CD8-positive, alpha-beta memory T cell (primary cell): Measurements from ENCODE around the gene PHACTR3. TPM values are rescaled to one million over a fixed set of nuclear protein-coding genes. Genes with fewer than 3 reads are reported as not detected.
"Not testable (repeated sequence)": the region's sequence is repeated elsewhere in the genome, so short reads cannot be mapped to it uniquely, and the experiment has no call there.

Source experiments
- CTCF ChIA-PET: fragments of 350-600 bp; sonication (Branson Sonifier 250); formaldehyde crosslinking; loops from one replicate; lab custom pipeline; 2021; ENCODE audit warnings: antibody characterized with exemption; lab: Charles Lee
- POLR2A ChIA-PET: fragments of 350-600 bp; sonication (Branson Sonifier 250); formaldehyde crosslinking; loops from one replicate; lab custom pipeline; 2021; ENCODE audit warnings: antibody characterized with exemption; lab: Charles Lee
- DNase-seq, 5 donors: peaks; one replicate each; pipeline versions ENCODE4 v3.0.0 to v3.0.0-alpha.2; 2020 to 2022; ENCODE audit warnings: mixed read lengths in 1 of 5
- H3K27ac ChIP-seq: one replicate; pipeline ENCODE4 v1.7.0; 2013; ENCODE audit warnings: low read depth, mild to moderate bottlenecking, low read length, moderate library complexity
- H3K27me3 ChIP-seq: 2 replicates; pipeline ENCODE4 v1.7.0; 2013; ENCODE audit warnings: low read length, mild to moderate bottlenecking; ENCODE audit not compliant: insufficient read depth, poor library complexity, severe bottlenecking
- H3K36me3 ChIP-seq: 2 replicates; pipeline ENCODE4 v1.7.0; 2013; ENCODE audit warnings: mild to moderate bottlenecking, low read length, moderate library complexity; ENCODE audit not compliant: insufficient read depth
- H3K4me1 ChIP-seq: 2 replicates; pipeline ENCODE4 v1.7.0; 2013; ENCODE audit warnings: mild to moderate bottlenecking, low read length, moderate library complexity; ENCODE audit not compliant: insufficient read depth
- H3K4me3 ChIP-seq: 2 replicates; pipeline ENCODE4 v1.7.0; 2013; ENCODE audit warnings: mild to moderate bottlenecking, low read length
- H3K9me3 ChIP-seq: 2 replicates; pipeline ENCODE4 v1.7.0; 2013; ENCODE audit warnings: mild to moderate bottlenecking, low read length
- H3K27ac Mint-ChIP-seq, 8 donors: one replicate each; pipeline ENCODE4 v1.8.0; 2020 to 2021; ENCODE audit warnings: mixed read lengths in 8 of 8, mild to moderate bottlenecking in 6 of 8, inconsistent platforms in 3 of 8, moderate library complexity in 3 of 8
- H3K27me3 Mint-ChIP-seq, 2 donors: one replicate each; pipeline ENCODE4 v1.8.0; 2020 to 2021; ENCODE audit warnings: mixed read lengths in 2 of 2, mild to moderate bottlenecking in 1 of 2, moderate library complexity in 1 of 2
- H3K36me3 Mint-ChIP-seq, 3 donors: one replicate each; pipeline ENCODE4 v1.8.0; 2020 to 2021; ENCODE audit warnings: mixed read lengths in 3 of 3, inconsistent platforms in 1 of 3, mild to moderate bottlenecking in 1 of 3
- H3K4me1 Mint-ChIP-seq, 3 donors: one replicate each; pipeline ENCODE4 v1.8.0; 2020 to 2021; ENCODE audit warnings: mixed read lengths in 3 of 3, inconsistent platforms in 1 of 3, mild to moderate bottlenecking in 1 of 3
- H3K4me3 Mint-ChIP-seq, 7 donors: one replicate each; pipeline ENCODE4 v1.8.0; 2020 to 2021; ENCODE audit warnings: mixed read lengths in 7 of 7, mild to moderate bottlenecking in 6 of 7, moderate library complexity in 4 of 7, inconsistent platforms in 2 of 7
- H3K9me3 Mint-ChIP-seq, 5 donors: one replicate each; pipeline ENCODE4 v1.8.0; 2020 to 2022; ENCODE audit warnings: mixed read lengths in 5 of 5, mild to moderate bottlenecking in 3 of 5, moderate library complexity in 2 of 5, inconsistent platforms in 1 of 5
- polyA plus RNA-seq: library from polyadenylated mRNA; unstranded; fragments of 300-500 nt; fragmentation: Illumina TruSeq; gene quantifications from one replicate; pipeline ENCODE4 v1.2.3, GENCODE V29; 2021
- total RNA-seq, 2 experiments: library from RNA; stranded (reverse); gene quantifications; one replicate each; pipeline ENCODE4 v1.2.3, GENCODE V29; 2021

The PHACTR3 gene
- total and polyA plus RNA-seq, 3 experiments from 2014 or later = not detected

- ChIA-PET CTCF (no interaction called here), POLR2A (no interaction called here)
- Histone ChIP-seq H3K4me1 (no peaks in the 10 kb centered on the region), H3K36me3 (no peaks in the 10 kb centered on the region), H3K27me3 (no peaks in the 10 kb centered on the region), H3K4me3 (no peak overlapping the region), H3K9me3 (no peaks in the 10 kb centered on the region), H3K27ac (no peak overlapping the region)
- Mint-ChIP-seq H3K27ac (no peak overlapping the region), H3K4me3 (no peak overlapping the region), H3K36me3 (peaks cover 0 to 24% (median 14%) of the 10 kb centered on the region in 3 donors), H3K4me1 (no peaks in the 10 kb centered on the region), H3K27me3 (peaks cover 0 to 2% of the 10 kb centered on the region in 2 donors), H3K9me3 (no peaks in the 10 kb centered on the region)
- DNase-seq = no peak
These were observed 275.9 kb downstream of the PHACTR3 start for GRCh38 chr20:59880198-59880597.

- Histone ChIP-seq H3K27me3 (no peaks in the 10 kb centered on the region), H3K27ac (no peak overlapping the region), H3K4me3 (no peak overlapping the region), H3K36me3 (no peaks in the 10 kb centered on the region), H3K4me1 (no peaks in the 10 kb centered on the region), H3K9me3 (no peaks in the 10 kb centered on the region)
- Mint-ChIP-seq H3K4me1 (no peaks in the 10 kb centered on the region), H3K27me3 (peaks cover 0 to 2% of the 10 kb centered on the region in 2 donors), H3K4me3 (no peak overlapping the region), H3K9me3 (peaks cover 0 to 3% (median 0%) of the 10 kb centered on the region in 5 donors), H3K27ac (no peak overlapping the region), H3K36me3 (peaks cover 5 to 15% (median 10%) of the 10 kb centered on the region in 3 donors)
- DNase-seq = no peak
- CTCF ChIA-PET = no interaction called here
- POLR2A ChIA-PET = no interaction called here
These were observed 280.2 kb downstream of the PHACTR3 start for GRCh38 chr20:59884494-59884893.

GRCh38 chr20:59888050-59888449, 283.7 kb downstream of the PHACTR3 start:
- Mint-ChIP-seq H3K27me3 (no peaks in the 10 kb centered on the region), H3K9me3 (peaks cover 0 to 3% (median 0%) of the 10 kb centered on the region in 5 donors), H3K4me3 (no peak overlapping the region), H3K27ac (no peak overlapping the region), H3K36me3 (peaks cover 5 to 21% (median 7%) of the 10 kb centered on the region in 3 donors), H3K4me1 (no peaks in the 10 kb centered on the region)
- H3K27me3 ChIP-seq = no peaks in the 10 kb centered on the region
- no peaks in the 10 kb centered on the region for H3K4me1 ChIP-seq
- H3K36me3 ChIP-seq = no peaks in the 10 kb centered on the region
- H3K27ac ChIP-seq = no peak overlapping the region
- ChIA-PET CTCF (no interaction called here), POLR2A (no interaction called here)
- no peak overlapping the region for H3K4me3 ChIP-seq
- no peaks in the 10 kb centered on the region for H3K9me3 ChIP-seq
- DNase-seq = no peak

GRCh38 chr20:59890035-59890434, 285.7 kb downstream of the PHACTR3 start:
- H3K36me3 ChIP-seq, H3K27ac Mint-ChIP-seq, H3K9me3 Mint-ChIP-seq, H3K4me3 Mint-ChIP-seq, POLR2A ChIA-PET, CTCF ChIA-PET, H3K27ac ChIP-seq, H3K27me3 ChIP-seq, H3K27me3 Mint-ChIP-seq, H3K4me3 ChIP-seq, H3K4me1 ChIP-seq, H3K9me3 ChIP-seq, H3K4me1 Mint-ChIP-seq, DNase-seq: not testable (repeated sequence)
- H3K36me3 Mint-ChIP-seq = peaks cover 3 to 21% (median 6%) of the 10 kb centered on the region in 3 donors

- H3K4me1 ChIP-seq = no peaks in the 10 kb centered on the region
- no peak overlapping the region for H3K4me3 ChIP-seq
- H3K9me3 Mint-ChIP-seq = peaks cover 0 to 3% (median 0%) of the 10 kb centered on the region in 5 donors
- no peak overlapping the region for H3K27ac ChIP-seq
- no peaks in the 10 kb centered on the region for H3K4me1 Mint-ChIP-seq
- no peak overlapping the region for H3K4me3 Mint-ChIP-seq
- no peak overlapping the region for H3K27ac Mint-ChIP-seq
- peaks cover 2 to 21% (median 4%) of the 10 kb centered on the region in 3 donors for H3K36me3 Mint-ChIP-seq
- no peaks in the 10 kb centered on the region for H3K9me3 ChIP-seq
- POLR2A ChIA-PET = no interaction called here
- H3K27me3 Mint-ChIP-seq = no peaks in the 10 kb centered on the region
- DNase-seq = no peak
- no peaks in the 10 kb centered on the region for H3K36me3 ChIP-seq
- H3K27me3 ChIP-seq = no peaks in the 10 kb centered on the region
- CTCF ChIA-PET = no interaction called here
These were observed 287.2 kb downstream of the PHACTR3 start for GRCh38 chr20:59891581-59891980.

- Histone ChIP-seq H3K4me1 (no peaks in the 10 kb centered on the region), H3K4me3 (no peak overlapping the region), H3K27ac (no peak overlapping the region), H3K27me3 (no peaks in the 10 kb centered on the region), H3K9me3 (no peaks in the 10 kb centered on the region), H3K36me3 (no peaks in the 10 kb centered on the region)
- H3K27me3 Mint-ChIP-seq = no peaks in the 10 kb centered on the region
- no peak overlapping the region for H3K4me3 Mint-ChIP-seq
- ChIA-PET POLR2A (no interaction called here), CTCF (no interaction called here)
- no peak overlapping the region for H3K27ac Mint-ChIP-seq
- peaks cover 0 to 7% (median 7%) of the 10 kb centered on the region in 3 donors for H3K36me3 Mint-ChIP-seq
- no peaks in the 10 kb centered on the region for H3K9me3 Mint-ChIP-seq
- no peak for DNase-seq
- H3K4me1 Mint-ChIP-seq = no peaks in the 10 kb centered on the region
These were observed 291.6 kb downstream of the PHACTR3 start for GRCh38 chr20:59895908-59896307.
